OCI-LY3 (cell line): Measurements from ENCODE around the gene THRB.

Experiments
- H2AFZ ChIP-seq: fragments of 200-600, 300-600 bp; shearing (Covaris generic); 2 replicates; pipeline ENCODE4 v1.6.0; 2014; ENCODE audit warnings: antibody characterized with exemption, low read depth, low read length
- H3K27ac ChIP-seq: fragments of 200-600, 300-600 bp; sonication (generic); 2 replicates; pipeline ENCODE4 v1.5.1; 2014; ENCODE audit warnings: mild to moderate bottlenecking, low read length, moderate library complexity, mixed read lengths
- H3K27me3 ChIP-seq: fragments of 200-600, 300-600 bp; sonication (generic); 2 replicates; pipeline ENCODE4 v1.6.1; 2014; ENCODE audit warnings: low read depth, low read length, mixed read lengths
- H3K36me3 ChIP-seq: fragments of 200-600, 300-600 bp; sonication (generic); replicated peaks from 2 replicates; pipeline ENCODE3; 2014; ENCODE audit warnings: low read depth, low read length, mixed read lengths
- H3K4me1 ChIP-seq: fragments of 300-600, 200-600 bp; sonication (generic); 2 replicates; pipeline ENCODE4 v1.6.1; 2014; ENCODE audit warnings: low read length, mixed read lengths
- H3K4me2 ChIP-seq: fragments of 200-600, 300-600 bp; sonication (generic); 2 replicates; pipeline ENCODE4 v1.6.1; 2014; ENCODE audit warnings: low read length, mixed read lengths
- H3K4me3 ChIP-seq: fragments of 300-600, 200-600 bp; sonication (generic); 2 replicates; pipeline ENCODE4 v1.5.1; 2014; ENCODE audit warnings: antibody characterized with exemption, mild to moderate bottlenecking, low read length, moderate library complexity
- H3K79me2 ChIP-seq: fragments of 300-600, 200-600 bp; shearing (Covaris generic); 2 replicates; pipeline ENCODE4 v1.6.1; 2014; ENCODE audit warnings: mild to moderate bottlenecking, low read length, mixed read lengths
- H3K9ac ChIP-seq: fragments of 300-600, 200-600 bp; shearing (Covaris generic); 2 replicates; pipeline ENCODE4 v1.6.0; 2014; ENCODE audit warnings: mild to moderate bottlenecking, low read length, moderate library complexity
- H3K9me3 ChIP-seq: fragments of 200-600, 300-600 bp; shearing (Covaris generic); 2 replicates; pipeline ENCODE4 v1.6.1; 2014; ENCODE audit warnings: low read length, mixed read lengths; ENCODE audit not compliant: insufficient read depth
- H4K20me1 ChIP-seq: fragments of 200-600, 300-600 bp; sonication (generic); 2 replicates; pipeline ENCODE4 v1.6.1; 2016; ENCODE audit warnings: low read length, mixed read lengths; ENCODE audit not compliant: insufficient read depth
- EZH2phosphoT487 ChIP-seq: fragments of 200-600 bp; shearing (Covaris generic); IDR thresholded peaks from 2 replicates; pipeline ENCODE4 v1.6.1; 2018; ENCODE audit warnings: antibody characterized with exemption, mixed run types, low read depth
- TF ChIP-seq, protein P1 (sequence below): fragments of 200-600, 300-600 bp; sonication (generic); IDR thresholded peaks from 2 replicates; pipeline ENCODE4 v1.5.1; 2014; ENCODE audit warnings: antibody characterized with exemption, low read length, low read depth

THRB gene

DNA sequence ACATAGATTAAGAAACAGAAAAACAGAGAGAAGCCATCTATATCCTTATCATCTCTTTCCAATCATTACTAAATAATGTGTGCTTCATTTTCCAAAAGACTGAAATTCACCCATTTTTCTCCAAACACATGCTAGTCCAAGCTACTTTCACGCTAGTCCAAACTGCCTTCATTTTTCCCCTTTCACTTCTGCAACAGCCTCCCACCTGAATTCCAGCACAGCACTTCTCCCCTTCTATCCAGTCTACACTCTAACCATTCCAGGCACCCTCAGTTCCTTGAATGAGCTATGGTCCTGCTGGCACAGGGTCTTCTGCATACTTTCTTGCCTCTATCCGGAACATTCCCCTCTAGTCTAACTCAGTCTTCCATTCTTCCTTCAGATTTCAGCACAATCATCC is 112.0 kb downstream of the THRB start:
- no peaks in the 10 kb centered on the region for H3K36me3 ChIP-seq
- H3K9me3 ChIP-seq, result no peaks in the 10 kb centered on the region
- H3K4me1 ChIP-seq, result no peaks in the 10 kb centered on the region
- H4K20me1 ChIP-seq, result no peaks in the 10 kb centered on the region
- no peaks in the 10 kb centered on the region for H3K27me3 ChIP-seq
- no peak overlapping the region for H3K9ac ChIP-seq
- H3K4me3 ChIP-seq, result no peak overlapping the region
- TF ChIP-seq, protein P1, sequence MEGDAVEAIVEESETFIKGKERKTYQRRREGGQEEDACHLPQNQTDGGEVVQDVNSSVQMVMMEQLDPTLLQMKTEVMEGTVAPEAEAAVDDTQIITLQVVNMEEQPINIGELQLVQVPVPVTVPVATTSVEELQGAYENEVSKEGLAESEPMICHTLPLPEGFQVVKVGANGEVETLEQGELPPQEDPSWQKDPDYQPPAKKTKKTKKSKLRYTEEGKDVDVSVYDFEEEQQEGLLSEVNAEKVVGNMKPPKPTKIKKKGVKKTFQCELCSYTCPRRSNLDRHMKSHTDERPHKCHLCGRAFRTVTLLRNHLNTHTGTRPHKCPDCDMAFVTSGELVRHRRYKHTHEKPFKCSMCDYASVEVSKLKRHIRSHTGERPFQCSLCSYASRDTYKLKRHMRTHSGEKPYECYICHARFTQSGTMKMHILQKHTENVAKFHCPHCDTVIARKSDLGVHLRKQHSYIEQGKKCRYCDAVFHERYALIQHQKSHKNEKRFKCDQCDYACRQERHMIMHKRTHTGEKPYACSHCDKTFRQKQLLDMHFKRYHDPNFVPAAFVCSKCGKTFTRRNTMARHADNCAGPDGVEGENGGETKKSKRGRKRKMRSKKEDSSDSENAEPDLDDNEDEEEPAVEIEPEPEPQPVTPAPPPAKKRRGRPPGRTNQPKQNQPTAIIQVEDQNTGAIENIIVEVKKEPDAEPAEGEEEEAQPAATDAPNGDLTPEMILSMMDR, result no peak
- TF ChIP-seq EZH2phosphoT487, result no peak
- H3K79me2 ChIP-seq, result no peaks in the 10 kb centered on the region
- H2AFZ ChIP-seq, result no peak overlapping the region
- no peak overlapping the region for H3K4me2 ChIP-seq
- no peak overlapping the region for H3K27ac ChIP-seq

DNA sequence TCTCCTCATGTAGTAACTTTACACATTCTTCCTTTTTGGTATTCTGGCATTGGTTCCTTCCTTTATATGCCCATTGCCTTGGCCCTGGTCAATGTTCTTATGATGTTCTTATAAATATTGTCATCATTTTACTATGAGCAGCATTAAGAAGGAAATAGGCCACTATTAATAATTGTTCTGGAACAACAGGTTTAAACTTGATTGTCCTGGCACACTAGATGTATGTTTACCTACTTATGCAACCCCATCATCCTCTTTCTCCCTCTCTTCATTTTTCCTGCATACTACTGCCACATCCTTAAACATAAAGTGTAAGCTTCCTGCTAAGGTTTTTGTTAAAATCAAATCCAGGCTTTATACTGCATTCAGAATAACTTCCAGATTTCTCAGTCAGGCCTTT is 114.7 kb downstream of the THRB start:
- Histone ChIP-seq H3K9me3 (no peaks in the 10 kb centered on the region), H3K4me1 (peaks cover 6% of the 10 kb centered on the region; the same call in 1 of the 2 replicates), H3K79me2 (no peaks in the 10 kb centered on the region), H3K4me3 (no peak overlapping the region), H3K9ac (no peak overlapping the region), H3K36me3 (no peaks in the 10 kb centered on the region), H4K20me1 (no peaks in the 10 kb centered on the region), H3K27me3 (no peaks in the 10 kb centered on the region), H3K27ac (no peak overlapping the region), H2AFZ (no peak overlapping the region), H3K4me2 (no peak overlapping the region)
- TF ChIP-seq EZH2phosphoT487, result no peak
- TF ChIP-seq, protein P1, result no peak

DNA sequence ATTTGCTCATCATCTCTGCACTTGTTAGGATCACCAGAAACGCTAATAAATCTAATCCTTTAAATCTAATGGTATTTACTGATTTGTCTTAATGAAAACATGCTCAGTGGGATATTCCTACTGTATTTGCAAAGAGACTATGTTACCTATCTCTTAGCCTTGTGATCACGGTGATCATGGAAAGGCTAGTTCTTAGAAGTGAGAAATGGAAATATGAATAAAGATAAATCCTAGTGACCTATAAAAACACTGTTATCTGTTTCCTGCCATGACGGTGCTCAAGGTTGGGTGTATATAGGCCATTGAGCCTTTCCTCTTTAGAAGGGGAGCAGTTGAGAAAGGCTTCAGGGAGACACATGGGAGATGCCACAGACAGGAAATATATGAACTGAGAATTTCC is 116.3 kb downstream of the THRB start:
- no peak overlapping the region for H3K4me2 ChIP-seq
- H2AFZ ChIP-seq, result no peak overlapping the region
- no peaks in the 10 kb centered on the region for H3K79me2 ChIP-seq
- H3K27ac ChIP-seq, result no peak overlapping the region
- H4K20me1 ChIP-seq, result no peaks in the 10 kb centered on the region
- H3K27me3 ChIP-seq, result no peaks in the 10 kb centered on the region
- no peaks in the 10 kb centered on the region for H3K36me3 ChIP-seq
- H3K9me3 ChIP-seq, result no peaks in the 10 kb centered on the region
- TF ChIP-seq, protein P1, result no peak
- TF ChIP-seq EZH2phosphoT487, result no peak
- no peak overlapping the region for H3K9ac ChIP-seq
- no peak overlapping the region for H3K4me3 ChIP-seq
- peaks cover 6% of the 10 kb centered on the region; the same call in 1 of the 2 replicates for H3K4me1 ChIP-seq

DNA sequence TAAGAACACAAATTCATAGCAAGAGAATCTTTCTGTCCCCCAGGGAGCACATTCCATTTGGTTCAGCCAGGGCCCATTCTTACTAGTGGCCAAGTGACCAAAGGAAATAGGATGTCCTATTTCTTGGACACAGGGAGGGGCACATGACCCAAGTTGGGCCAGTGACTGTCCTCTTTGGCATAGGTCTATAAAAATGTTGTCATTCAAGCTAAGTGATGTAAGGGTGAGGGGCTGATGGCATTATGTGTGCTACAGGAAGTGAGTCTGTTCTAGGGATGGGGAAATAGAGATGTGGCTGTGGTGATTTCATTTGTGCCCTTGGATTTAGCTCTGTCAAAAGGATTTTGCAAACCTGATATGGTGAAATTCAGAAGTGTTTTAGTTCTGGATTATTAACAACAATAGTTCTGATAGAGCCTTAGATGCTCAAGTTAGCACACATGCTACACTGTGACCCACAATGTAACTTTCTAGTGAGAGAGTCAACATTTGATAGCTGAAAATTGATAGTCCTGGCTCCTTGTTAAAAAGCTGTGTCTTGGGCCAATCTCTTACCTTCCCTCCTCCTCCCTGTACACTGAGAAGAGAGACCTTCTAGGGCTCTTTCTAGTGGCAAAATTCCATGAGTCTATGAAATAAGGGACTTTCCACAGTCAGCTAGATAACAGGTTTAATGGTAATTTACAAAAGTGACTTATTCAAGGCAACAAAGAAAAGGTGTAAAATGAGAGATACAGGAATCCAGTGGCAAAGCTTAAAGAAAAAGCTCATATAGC is 117.2 kb downstream of the THRB start:
- no peaks in the 10 kb centered on the region for H3K27me3 ChIP-seq
- H3K4me2 ChIP-seq, result no peak overlapping the region
- H3K4me1 ChIP-seq, result peaks cover 6% of the 10 kb centered on the region; the same call in 1 of the 2 replicates
- no peaks in the 10 kb centered on the region for H3K36me3 ChIP-seq
- H3K4me3 ChIP-seq, result no peak overlapping the region
- TF ChIP-seq EZH2phosphoT487, result no peak
- TF ChIP-seq, protein P1, result no peak
- H3K9me3 ChIP-seq, result no peaks in the 10 kb centered on the region
- no peaks in the 10 kb centered on the region for H3K79me2 ChIP-seq
- no peaks in the 10 kb centered on the region for H4K20me1 ChIP-seq
- H3K27ac ChIP-seq, result no peak overlapping the region
- H3K9ac ChIP-seq, result no peak overlapping the region
- no peak overlapping the region for H2AFZ ChIP-seq
